NT2/D1 (cell line): ENCODE results near the gene EPB41.

ENCODE experiments used
- DNase-seq: peaks from one replicate; pipeline ENCODE4 v3.0.0-alpha.2; 2011; ENCODE audit warnings: low read depth, low spot score
- H3K27me3 ChIP-seq: 2 replicates; pipeline ENCODE4 v1.6.0; 2011; ENCODE audit warnings: mild to moderate bottlenecking; ENCODE audit not compliant: insufficient read length, insufficient read depth
- H3K36me3 ChIP-seq: 2 replicates; pipeline ENCODE4 v1.6.1; 2011; ENCODE audit warnings: mild to moderate bottlenecking, low read length, mixed read lengths; ENCODE audit not compliant: insufficient read depth, insufficient read length
- H3K4me1 ChIP-seq: 2 replicates; pipeline ENCODE4 v1.5.1; 2011; ENCODE audit not compliant: insufficient read depth, insufficient read length
- H3K4me3 ChIP-seq: 2 replicates; pipeline ENCODE4 v1.5.1; 2011; ENCODE audit warnings: low read depth; ENCODE audit not compliant: insufficient read length
- H3K9ac ChIP-seq: 2 replicates; pipeline ENCODE4 v1.6.0; 2011; ENCODE audit warnings: low read depth; ENCODE audit not compliant: insufficient read length
- H3K9me3 ChIP-seq: 2 replicates; pipeline ENCODE4 v1.5.1; 2011; ENCODE audit warnings: mild to moderate bottlenecking, low read length; ENCODE audit not compliant: insufficient read depth
- SUZ12 ChIP-seq: IDR thresholded peaks from 2 replicates; pipeline ENCODE4 v1.6.1; 2011; ENCODE audit not compliant: insufficient read length, insufficient read depth; ENCODE audit errors: extremely low read depth
- YY1 ChIP-seq: IDR thresholded peaks from 2 replicates; pipeline ENCODE4 v1.6.1; 2011; ENCODE audit not compliant: insufficient read length, insufficient read depth
- ZNF274 ChIP-seq: IDR thresholded peaks from 2 replicates; pipeline ENCODE4 v1.6.1; 2011; ENCODE audit warnings: mild to moderate bottlenecking, low read depth, low read length

The EPB41 gene

DNA sequence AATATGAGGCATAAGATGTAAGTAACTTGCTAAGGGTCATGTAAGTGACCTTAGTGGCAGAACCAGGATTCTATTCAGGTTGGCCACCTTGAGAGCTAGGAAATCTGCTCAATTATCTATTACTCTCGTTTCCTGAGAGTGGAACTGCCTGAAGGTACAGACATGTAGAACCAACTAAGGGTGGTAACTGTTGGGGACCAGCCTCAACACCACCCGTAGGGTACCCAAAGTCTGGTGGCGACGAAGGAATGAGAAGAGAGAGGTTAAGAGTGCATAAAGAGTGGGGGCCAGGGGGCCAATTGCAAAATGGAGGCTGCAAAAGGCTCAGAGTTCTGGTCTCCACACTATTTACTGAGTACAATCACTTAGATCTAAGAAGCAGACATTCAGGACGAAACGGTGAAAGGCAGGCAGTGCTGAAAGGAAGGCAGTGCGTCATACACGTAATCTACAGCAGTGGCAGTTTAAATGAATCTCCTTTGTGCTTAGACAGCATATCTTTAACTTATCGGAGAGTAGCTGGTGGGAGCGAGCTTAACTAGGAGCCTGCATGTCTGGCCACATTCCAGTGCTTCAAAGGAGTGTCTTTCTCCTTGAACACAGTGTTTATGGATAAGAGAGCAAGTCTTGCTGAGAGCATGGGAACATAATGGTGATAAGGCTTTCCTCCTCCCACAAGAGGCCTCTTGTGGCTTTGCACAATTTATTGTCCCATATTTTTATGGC is 242.3 kb downstream of the EPB41 start:
- peaks cover 98% of the 10 kb centered on the region for H3K36me3 ChIP-seq
- H3K9me3 ChIP-seq = no peaks in the 10 kb centered on the region
- H3K9ac ChIP-seq = no peak overlapping the region
- H3K4me1 ChIP-seq = no peaks in the 10 kb centered on the region
- no peaks in the 10 kb centered on the region for H3K27me3 ChIP-seq
- TF ChIP-seq YY1 (no peak), ZNF274 (no peak), SUZ12 (no peak)
- H3K4me3 ChIP-seq = no peak overlapping the region
- no peak for DNase-seq

DNA sequence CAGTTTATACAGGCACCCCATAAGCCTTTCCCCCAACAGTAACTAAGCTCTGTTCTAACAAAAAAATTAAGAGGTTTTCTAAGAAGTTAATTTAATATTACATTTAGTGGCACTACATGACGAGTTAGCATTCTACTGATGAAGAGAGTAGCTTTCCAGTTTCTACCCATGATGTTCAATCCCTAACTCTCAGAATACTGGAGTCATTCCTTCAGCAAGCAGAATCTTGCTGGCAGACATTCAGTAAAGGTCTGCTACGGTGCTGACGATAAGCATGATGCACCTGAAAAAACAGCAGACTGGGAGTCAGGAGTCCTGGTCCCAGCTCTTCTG is 242.9 kb downstream of the EPB41 start:
- no peak overlapping the region for H3K9ac ChIP-seq
- TF ChIP-seq ZNF274 (no peak), SUZ12 (no peak), YY1 (no peak)
- no peak for DNase-seq
- no peak overlapping the region for H3K4me3 ChIP-seq
- H3K9me3 ChIP-seq = no peaks in the 10 kb centered on the region
- H3K4me1 ChIP-seq = no peaks in the 10 kb centered on the region
- H3K27me3 ChIP-seq = no peaks in the 10 kb centered on the region
- peaks cover 96% of the 10 kb centered on the region for H3K36me3 ChIP-seq

DNA sequence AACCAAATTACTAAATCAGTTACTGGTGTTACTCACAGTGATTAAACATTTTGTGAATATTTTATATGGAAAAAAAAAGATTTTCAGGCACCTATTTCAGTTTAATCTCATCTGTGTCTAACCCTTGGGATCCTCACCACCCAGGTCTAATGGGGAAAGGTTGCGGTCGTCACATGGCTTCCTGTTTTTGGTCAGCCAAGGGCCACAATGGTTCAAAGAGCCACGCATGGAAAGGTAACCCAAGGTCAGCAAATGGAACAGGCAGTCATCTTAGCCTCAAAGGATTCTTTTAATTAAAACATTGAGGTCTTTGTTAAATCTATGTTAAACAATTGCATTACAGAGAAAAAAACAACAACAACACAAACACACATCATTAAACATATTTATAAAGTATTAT is 245.4 kb downstream of the EPB41 start:
- TF ChIP-seq YY1 = no peak
- TF ChIP-seq ZNF274 = no peak
- TF ChIP-seq SUZ12 = no peak
- Histone ChIP-seq H3K4me3 (no peak overlapping the region), H3K9ac (no peak overlapping the region), H3K4me1 (peaks cover 3% of the 10 kb centered on the region), H3K27me3 (no peaks in the 10 kb centered on the region), H3K36me3 (peaks cover 95% of the 10 kb centered on the region), H3K9me3 (no peaks in the 10 kb centered on the region)
- no peak for DNase-seq

GRCh38 chr1:29162025-29162424 is 247.7 kb downstream of the EPB41 start:
- Histone ChIP-seq H3K9ac (no peak overlapping the region), H3K4me3 (no peak overlapping the region), H3K36me3 (peaks cover 97% of the 10 kb centered on the region), H3K9me3 (no peaks in the 10 kb centered on the region), H3K27me3 (no peaks in the 10 kb centered on the region), H3K4me1 (peaks cover 10% of the 10 kb centered on the region)
- DNase-seq = no peak
- TF ChIP-seq ZNF274 (no peak), SUZ12 (no peak), YY1 (no peak)

- H3K4me1 ChIP-seq = peaks cover 10% of the 10 kb centered on the region
- no peak overlapping the region for H3K4me3 ChIP-seq
- TF ChIP-seq YY1 (no peak), SUZ12 (no peak), ZNF274 (no peak)
- no peaks in the 10 kb centered on the region for H3K9me3 ChIP-seq
- DNase-seq = no peak
- H3K27me3 ChIP-seq = no peaks in the 10 kb centered on the region
- H3K36me3 ChIP-seq = peaks cover 96% of the 10 kb centered on the region
- no peak overlapping the region for H3K9ac ChIP-seq
Observed at GRCh38 chr1:29162476-29163138, 248.2 kb downstream of the EPB41 start.

DNA sequence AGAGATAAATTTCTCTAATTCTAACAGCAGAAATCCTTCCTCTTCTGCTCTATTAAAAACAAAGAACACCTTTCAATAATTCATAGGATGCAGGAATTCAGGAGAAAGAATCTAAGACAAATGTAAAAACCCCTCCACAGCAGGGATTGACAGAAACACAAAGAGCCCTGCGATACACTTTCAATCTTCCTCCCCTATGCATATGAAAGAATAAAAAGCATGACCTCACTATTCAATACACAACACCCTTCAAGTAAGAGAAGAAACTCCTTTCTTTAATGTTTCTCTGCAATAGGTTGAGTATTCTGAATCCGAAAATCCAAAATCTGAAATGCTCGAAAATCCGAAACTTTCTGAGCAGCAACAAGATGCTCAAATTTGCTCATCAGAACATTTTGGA is 250.2 kb downstream of the EPB41 start:
- Histone ChIP-seq H3K36me3 (peaks cover 94% of the 10 kb centered on the region), H3K4me3 (no peak overlapping the region), H3K9me3 (no peaks in the 10 kb centered on the region), H3K4me1 (peaks cover 10% of the 10 kb centered on the region), H3K9ac (no peak overlapping the region), H3K27me3 (no peaks in the 10 kb centered on the region)
- TF ChIP-seq SUZ12 (no peak), YY1 (no peak), ZNF274 (no peak)
- DNase-seq = peak; percentile 67

GRCh38 chr1:29166291-29166878 is 252.0 kb downstream of the EPB41 start:
- Histone ChIP-seq H3K27me3 (no peaks in the 10 kb centered on the region), H3K4me3 (no peak overlapping the region), H3K4me1 (peaks cover 10% of the 10 kb centered on the region), H3K9ac (no peak overlapping the region), H3K36me3 (peaks cover 94% of the 10 kb centered on the region), H3K9me3 (no peaks in the 10 kb centered on the region)
- no peak for TF ChIP-seq SUZ12
- no peak for TF ChIP-seq YY1
- TF ChIP-seq ZNF274 = no peak
- DNase-seq = no peak
